GM15510 (cell line): Measurements from ENCODE around the gene TMED5.

Experiments used
- POLR2A ChIP-seq: IDR thresholded peaks from 3 replicates; pipeline ENCODE4 v1.6.1; 2011; ENCODE audit warnings: borderline replicate concordance; ENCODE audit not compliant: insufficient read length; ENCODE audit errors: extremely low read depth

The TMED5 gene

GRCh38 chr1:93137604-93138292 lies 42.5 kb downstream of the TMED5 start:
- TF ChIP-seq POLR2A = no peak

GRCh38 chr1:93136445-93136844 lies 43.8 kb downstream of the TMED5 start:
- no peak for TF ChIP-seq POLR2A

- TF ChIP-seq POLR2A = no peak
Observed at GRCh38 chr1:93132638-93133037, 47.6 kb downstream of the TMED5 start.

- TF ChIP-seq POLR2A = no peak
Observed at GRCh38 chr1:93129507-93130099, 50.6 kb downstream of the TMED5 start.

GRCh38 chr1:93124556-93125355 lies 55.5 kb downstream of the TMED5 start:
- no peak for TF ChIP-seq POLR2A

GRCh38 chr1:93123201-93123783 lies 56.9 kb downstream of the TMED5 start:
- no peak for TF ChIP-seq POLR2A

- TF ChIP-seq POLR2A = no peak
Observed at GRCh38 chr1:93120614-93121013, 59.6 kb downstream of the TMED5 start.

- no peak for TF ChIP-seq POLR2A
Observed at GRCh38 chr1:93114391-93114790, 65.8 kb downstream of the TMED5 start.

- TF ChIP-seq POLR2A = no peak
Observed at GRCh38 chr1:93113127-93113526, 67.1 kb downstream of the TMED5 start.

GRCh38 chr1:93111561-93111960 lies 68.7 kb downstream of the TMED5 start:
- no peak for TF ChIP-seq POLR2A

GRCh38 chr1:93111065-93111464 lies 69.1 kb downstream of the TMED5 start:
- TF ChIP-seq POLR2A = no peak

GRCh38 chr1:93109578-93109977 lies 70.6 kb downstream of the TMED5 start:
- no peak for TF ChIP-seq POLR2A

- TF ChIP-seq POLR2A = no peak
Observed at GRCh38 chr1:93108335-93108734, 71.9 kb downstream of the TMED5 start.

- TF ChIP-seq POLR2A = no peak
Observed at GRCh38 chr1:93107395-93107794, 72.8 kb downstream of the TMED5 start.

- no peak for TF ChIP-seq POLR2A
Observed at GRCh38 chr1:93106226-93106625, 74.0 kb downstream of the TMED5 start.
